ENCODE measurements around the gene YIPF3.

- TF ChIP-seq CTCF (IDR thresholded peaks at IDR 0.05) (no peak), POLR2A (IDR thresholded peaks at IDR 0.05) (no peak), POLR2AphosphoS5 (IDR thresholded peaks at IDR 0.05) (no peak)
Observed at GRCh38 chr6:43468240-43468639, 48.5 kb downstream of the YIPF3 start.

Measured in prostate gland (tissue), 2 donors.